CD4-positive, alpha-beta T cell treated with Interleukin-6 at 100 ng/mL for 8 hours (primary cell): ENCODE results near the gene KIF26B.
"Not testable (repeated sequence)": the region's sequence is repeated elsewhere in the genome, so short reads cannot be mapped to it uniquely, and the experiment has no call there.

Experiments used
- DNase-seq: peaks from one replicate; pipeline ENCODE4 v3.0.0-alpha.2; 2020; ENCODE audit warnings: mixed read lengths, low spot score

KIF26B gene

DNA sequence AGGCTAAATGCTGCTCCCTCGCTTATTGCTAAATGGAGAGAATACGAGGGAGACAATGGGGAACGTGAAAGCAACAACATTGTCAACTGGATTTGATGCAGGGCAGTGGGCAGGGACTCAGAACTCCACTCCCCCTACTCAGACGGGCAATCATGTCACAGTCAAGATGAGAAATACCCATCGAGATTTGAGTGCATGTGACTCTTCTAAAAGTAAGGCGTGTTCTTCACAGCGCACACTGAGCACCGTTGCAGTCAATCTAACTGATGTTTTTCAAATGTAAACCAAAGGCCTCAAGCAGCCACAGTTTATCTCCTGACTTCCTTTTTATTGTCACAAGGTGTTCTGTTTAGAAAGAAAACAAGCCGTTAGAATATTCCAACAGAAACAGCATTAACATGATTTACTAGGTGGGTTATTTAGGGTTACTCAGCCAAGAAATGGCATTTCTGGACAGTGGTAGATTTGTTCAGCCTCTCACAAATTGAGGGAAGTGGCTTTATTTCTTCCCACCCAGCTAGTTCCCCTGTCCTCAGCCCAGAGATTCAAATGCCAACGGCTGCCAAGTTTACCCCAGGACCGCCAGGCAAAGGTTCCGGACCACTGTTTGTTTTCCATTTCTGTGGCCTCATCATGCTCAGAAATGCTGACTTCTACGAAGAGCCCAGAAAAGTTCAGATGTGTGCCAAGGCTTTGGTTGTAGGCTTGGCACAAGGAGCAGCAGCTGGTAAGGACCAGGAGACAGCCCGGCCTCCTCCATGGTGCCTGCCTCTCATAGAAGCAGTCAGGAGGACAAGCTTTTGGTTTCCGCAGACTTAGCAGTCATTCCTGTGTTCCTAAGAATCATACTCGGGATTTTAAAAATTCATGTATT is 171.4 kb downstream of the KIF26B start:
- DNase-seq = no peak

DNA sequence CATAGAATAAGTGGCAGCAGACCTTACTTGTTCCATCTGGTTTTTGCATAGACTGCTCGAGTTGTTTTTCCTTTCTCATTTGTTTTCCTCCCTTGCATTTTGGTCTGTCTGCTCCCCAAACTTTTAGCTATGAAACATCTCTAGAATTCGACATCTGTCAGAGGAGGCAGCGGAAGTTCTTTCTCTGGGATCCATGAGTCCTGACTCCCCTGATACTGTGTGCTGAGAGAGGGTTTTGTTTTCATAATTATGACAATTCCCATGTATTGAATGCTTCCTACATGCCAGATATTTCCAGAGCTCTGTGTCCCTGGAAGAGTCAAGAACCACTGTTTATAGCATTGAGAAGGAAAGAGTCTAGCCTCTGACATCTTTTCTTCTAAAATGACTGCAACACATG is 172.6 kb downstream of the KIF26B start:
- DNase-seq = no peak

DNA sequence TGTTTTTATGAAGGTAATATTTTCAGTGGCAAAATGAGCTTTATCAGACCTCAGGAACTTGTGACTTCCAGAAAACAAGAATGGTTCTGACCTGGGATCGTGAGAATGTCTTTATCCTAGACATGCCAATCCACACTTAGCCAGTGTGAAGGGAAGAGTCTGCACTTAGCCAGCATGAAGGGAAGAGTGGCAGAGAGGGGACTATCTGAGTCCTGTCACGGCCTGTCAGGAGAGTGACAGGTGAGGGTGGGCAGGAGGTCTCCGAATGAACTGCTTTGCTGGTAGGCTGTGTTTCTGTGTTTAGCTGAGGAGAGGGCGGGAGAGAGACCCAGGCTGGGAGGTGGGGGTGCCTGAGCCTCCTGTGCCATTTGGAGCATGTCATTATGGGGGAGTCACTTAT is 173.1 kb downstream of the KIF26B start:
- DNase-seq = no peak

DNA sequence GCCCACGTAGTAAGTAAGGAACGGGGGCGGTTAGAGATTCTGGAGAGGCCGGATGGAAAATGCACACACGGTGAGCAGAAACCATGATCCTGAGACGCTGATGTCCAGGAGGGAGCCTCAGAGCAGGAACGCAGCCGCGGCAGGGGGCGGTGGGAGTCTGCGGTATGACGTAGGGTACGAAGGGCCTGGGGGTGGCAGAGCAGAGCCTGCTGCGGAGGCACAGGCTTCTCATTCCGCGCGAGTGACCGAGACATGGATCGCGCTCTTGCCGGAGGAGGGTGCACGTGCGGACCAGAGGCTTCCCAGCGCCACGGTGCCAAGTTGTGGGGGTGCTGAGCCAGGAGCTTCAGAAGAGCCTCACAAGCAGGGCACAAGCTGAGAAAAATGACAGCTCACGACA is 176.2 kb downstream of the KIF26B start:
- DNase-seq = no peak

DNA sequence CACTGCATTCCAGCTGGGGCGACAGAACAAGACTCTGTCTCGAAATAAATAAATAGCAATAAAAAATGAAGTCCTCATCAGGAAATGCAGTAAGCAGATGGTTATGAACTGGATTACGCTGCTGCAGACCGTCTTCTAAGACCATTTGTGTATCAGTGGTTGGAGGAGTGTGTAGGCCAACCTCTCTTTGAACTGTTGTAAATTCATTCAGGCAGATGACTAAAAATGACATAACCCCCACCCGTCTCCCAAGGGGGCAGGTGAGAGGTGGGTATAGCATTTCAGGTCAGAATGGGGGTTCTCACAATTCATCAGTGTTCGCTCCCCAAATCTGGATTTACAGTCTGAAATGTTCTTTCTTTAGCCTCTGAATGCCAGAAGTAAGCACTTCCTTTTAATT is 177.3 kb downstream of the KIF26B start:
- DNase-seq = no peak

DNA sequence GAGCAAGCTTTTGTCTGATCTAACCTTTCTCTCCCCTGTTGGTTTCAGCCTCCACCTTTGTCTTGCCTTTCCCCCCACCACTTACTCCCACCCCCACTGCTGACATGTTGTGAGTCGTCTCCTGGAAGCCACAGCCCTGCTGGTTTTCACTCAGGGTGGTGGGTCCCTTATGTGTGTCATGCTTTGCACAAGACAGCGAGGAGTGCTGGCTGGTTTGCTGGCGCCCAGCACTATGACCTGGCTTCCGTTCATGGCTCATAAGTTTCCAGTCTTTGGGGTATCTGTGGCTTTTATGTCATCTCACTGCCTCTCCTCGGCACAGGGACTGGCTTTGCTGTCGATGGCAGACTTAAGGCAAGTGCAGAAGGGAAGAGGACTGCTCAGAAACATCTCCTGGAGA is 177.7 kb downstream of the KIF26B start:
- DNase-seq = no peak

DNA sequence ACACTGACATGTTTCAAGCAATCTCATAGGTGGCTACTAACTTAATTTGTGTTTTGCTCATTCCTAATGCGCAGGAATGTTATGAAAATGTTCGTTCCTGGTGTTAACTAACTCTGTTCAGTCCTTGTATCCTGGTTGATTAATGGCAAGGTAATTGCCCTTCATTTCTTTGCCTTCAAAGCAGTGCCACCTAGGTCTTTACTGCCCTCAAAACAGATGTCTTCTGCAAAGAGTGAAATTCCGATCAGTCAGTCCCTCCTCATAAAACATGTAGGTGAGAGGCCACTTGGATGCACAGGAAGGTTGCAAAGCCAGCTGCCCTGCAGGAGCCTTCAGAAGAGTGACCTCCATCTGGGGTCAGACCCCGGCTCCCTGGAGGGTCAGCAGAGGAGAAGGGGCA is 179.4 kb downstream of the KIF26B start:
- DNase-seq = no peak

DNA sequence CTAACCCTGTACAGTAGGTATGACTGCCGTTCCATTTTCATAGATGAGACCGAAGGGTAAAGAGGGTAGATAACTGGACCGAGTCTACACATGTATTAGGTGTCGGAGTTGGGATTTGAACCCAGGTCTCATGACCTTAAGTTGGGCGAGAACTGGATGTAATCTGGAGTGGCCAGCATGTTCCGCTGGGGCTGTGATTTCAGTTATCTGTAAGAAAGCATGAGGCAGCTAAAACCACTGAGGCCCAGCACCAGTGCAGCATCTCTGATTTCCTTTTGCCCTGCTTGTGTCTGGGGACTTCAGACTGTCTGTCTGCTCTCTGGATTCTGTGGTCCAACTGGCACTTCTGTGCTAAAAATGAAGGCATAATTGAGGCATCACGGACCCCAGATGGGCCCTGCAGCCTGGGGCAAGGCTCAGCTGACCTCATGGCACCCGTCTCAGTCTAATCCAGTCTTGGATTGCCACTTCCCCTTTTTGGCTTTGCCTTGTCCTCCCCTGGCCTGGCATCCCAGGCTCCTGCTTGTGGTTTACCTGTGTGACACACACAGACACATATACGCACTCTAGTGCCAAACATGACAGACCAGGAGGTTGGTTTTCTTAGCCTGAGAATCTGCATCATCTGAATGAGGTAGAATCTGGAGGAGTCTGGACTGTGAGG is 180.2 kb downstream of the KIF26B start:
- no peak for DNase-seq

DNA sequence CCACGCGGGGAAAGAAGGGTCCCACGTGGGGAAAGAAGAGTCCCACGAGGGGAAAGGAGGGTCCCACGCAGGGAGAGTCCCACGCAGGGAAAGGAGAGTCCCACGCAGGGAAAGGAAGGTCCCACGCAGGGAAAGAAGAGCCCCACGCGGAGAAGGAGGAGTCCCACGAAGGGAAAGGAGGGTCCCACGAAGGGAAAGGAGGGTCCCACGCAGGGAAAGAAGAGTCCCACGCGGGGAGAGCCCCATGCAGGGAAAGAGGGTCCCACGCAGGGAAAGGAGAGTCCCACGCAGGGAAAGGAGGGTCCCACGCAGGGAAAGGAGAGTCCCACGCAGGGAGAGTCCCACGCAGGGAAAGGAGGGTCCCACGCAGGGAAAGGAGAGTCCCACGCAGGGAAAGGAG is 180.9 kb downstream of the KIF26B start:
- DNase-seq = not testable (repeated sequence)

DNA sequence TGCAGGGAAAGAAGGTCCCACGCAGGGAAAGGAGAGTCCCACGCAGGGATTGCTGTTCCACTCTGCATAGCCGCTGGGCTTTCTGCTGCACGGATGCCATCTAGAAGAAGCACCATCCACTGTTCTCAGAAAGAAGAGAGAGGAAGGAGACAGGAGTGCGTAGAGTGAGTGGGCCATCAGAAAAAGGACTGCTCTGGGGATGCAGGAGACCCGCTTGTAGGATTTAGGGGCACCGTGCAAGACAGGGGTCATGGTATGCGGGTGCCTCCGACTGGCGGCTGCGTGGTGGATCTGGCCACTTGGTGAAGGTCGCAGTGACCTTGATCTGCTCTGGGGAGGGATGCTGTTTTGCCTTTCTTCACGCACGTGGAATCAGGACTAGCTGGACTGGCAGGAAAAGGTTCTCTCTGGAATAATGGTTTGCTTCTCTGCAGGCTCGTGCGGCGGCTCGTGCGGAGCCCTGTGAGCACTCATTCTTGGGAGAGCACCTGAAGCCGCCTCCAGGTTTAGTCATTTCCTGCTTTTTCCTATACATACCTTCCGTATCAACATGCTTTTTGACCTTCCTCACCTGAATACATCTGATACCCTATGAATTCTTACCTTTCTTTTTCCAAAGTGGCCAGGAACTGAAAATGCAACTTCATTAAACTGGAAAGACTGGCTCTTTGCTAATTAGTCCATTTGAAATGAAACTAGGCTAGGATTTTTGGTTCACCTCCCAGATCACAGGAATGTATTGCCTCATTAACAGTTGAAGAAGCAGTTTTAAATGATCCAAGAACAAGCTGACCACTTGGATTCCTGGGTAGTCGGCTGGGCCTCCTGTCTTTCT is 181.6 kb downstream of the KIF26B start:
- no peak for DNase-seq

DNA sequence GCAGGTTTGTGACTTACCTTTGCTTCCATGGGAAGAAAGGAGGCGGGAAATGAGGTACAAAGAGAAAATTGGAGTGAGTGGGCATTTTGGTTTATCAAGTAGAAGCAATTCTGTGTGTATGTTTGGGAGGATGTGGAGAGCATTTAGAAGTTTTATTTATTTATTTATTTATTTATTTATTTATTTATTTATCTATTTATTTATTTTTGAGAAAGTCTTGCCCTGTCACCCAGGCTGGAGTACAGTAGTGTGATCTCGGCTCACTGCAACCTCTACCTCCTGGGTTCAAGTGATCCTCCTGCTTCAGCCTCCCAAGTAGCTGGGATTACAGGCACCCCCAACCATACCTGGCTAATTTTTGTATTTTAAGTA is 182.2 kb downstream of the KIF26B start:
- not testable (repeated sequence) for DNase-seq

DNA sequence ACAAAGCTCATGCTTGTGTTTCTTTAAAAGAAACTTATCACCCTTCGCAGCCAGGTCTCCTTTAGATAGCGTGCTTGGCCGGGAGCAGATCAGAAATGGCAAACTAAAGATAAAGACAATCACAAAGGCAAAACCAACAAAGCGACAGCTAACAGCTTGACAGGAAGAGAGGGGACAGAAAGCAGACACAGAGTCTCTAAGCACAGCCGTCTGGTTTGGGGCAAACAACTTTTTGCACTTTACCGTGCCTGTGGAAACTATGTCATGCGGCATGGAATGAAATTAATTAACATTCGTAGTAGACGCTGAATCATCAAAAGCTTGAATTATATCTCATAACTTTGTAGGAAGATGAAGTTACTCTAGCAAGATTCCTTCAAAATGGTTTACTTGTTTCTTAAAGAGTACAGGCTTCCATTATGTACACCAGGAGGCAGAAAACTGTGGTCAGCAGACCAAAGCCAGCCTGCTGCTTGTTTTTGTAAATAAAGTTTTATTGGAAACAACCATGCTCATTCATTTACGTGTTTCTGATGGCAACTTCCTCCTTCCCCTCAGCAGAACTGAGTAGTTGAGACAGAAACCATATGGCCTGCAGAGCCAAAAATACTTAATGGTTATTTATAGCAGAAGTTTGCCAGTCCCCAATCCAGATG is 183.2 kb downstream of the KIF26B start:
- no peak for DNase-seq

DNA sequence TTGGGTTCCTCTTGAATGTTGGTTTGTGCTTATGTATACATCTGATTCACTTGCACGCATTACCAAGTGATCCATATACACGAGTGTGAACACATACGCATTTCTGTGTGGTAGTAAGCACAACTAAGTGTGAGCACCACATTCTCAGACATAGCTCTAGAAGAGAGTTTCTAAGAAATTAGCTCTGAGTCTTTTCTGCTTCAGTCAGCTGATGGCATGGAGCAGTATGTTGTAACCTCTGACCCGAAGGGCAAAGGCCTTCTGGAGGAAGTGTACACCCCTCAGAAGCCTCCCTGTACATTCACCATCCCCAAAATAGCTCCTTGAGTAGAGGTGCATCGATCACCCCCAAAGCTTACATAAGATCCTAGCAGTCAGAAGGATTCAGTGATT is 183.7 kb downstream of the KIF26B start:
- no peak for DNase-seq

DNA sequence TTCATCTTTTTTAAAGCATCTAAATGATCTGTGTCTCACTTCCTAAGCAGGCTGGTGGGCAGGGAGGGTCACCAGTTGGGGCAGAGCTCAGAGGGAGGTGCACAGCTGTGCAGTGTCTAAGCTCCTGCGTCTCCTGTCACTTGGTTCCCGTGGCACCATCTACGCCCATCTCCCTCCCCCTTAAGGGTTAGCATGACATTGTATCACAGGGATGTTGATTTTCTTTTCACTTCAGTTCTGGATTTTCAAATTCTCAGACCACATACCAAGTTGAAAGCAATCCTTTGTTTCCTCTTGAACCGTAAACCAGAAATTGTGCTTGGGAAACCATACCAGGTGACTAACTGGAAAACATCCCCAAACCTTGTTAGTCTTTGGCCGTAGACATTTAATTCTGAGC is 187.0 kb downstream of the KIF26B start:
- DNase-seq = no peak

DNA sequence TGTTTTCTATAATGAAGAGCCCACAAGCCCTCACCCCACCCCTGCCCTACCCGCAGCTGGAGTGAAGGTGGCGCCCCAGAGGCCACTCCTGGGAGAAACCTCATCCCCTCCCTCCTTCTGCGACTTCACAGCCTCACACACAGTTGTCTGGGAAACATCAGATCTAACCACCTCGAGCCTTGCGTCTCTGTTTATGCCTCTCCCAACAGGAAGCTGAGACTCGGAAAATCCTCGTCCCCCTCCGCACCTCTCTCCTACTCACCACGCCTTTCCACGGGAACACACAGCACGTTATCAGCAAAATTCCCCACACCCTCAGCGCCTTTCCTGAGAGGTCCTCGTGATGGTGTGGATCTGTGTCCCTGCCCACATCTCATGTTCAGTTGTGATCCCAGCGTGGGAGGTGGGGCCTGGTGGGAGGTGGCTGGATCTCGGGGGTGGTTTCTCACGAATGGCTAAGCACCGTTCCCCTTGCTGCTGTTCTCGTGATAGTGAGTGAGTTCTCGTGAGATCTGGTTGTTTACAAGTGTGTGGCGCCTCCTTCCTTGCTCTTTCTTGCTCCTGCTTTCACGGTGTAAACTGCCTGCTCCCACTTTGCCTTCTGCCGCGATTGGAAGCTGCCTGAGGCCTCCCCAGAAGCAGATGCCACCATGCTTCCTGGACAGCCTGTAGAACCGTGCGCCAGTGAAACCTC is 190.6 kb downstream of the KIF26B start:
- DNase-seq = no peak

DNA sequence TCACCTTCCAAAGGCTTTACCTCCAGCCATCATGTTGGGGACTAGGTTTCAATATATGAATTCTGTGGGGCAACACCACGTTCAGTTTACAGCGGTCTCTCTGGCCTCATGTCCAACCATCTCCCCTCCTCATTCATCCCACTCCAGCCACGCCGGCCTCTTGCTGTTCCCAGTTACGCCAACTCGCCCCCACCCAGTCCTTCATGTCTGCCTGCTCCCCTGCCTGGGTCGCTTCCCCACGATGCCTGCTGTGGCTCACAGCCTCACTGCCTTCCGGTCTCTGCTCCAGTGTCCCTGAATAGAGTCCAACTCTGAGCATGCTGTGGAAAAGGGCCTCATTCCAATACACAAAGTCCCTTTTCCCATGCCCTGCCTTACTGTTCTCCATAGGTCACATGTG is 193.8 kb downstream of the KIF26B start:
- no peak for DNase-seq

DNA sequence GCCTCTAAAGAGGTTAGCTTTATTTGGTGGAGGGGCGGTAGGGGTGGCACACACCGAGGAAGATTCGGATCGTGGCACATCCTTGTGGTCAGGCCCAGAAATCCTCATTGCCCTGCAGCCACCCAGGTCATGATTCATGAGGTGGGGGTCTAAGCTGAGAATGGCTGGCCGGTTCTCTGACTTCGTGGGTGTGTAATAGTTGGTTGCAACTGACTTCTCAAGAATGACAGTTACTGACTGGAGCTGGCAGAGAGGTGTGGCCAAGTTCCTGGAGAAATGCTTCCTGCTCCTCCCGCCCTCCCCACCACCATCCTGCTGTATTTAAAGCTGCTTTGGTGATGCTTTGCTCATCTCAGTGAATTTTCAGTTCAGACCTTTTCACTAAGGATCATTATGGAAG is 198.6 kb downstream of the KIF26B start:
- no peak for DNase-seq

DNA sequence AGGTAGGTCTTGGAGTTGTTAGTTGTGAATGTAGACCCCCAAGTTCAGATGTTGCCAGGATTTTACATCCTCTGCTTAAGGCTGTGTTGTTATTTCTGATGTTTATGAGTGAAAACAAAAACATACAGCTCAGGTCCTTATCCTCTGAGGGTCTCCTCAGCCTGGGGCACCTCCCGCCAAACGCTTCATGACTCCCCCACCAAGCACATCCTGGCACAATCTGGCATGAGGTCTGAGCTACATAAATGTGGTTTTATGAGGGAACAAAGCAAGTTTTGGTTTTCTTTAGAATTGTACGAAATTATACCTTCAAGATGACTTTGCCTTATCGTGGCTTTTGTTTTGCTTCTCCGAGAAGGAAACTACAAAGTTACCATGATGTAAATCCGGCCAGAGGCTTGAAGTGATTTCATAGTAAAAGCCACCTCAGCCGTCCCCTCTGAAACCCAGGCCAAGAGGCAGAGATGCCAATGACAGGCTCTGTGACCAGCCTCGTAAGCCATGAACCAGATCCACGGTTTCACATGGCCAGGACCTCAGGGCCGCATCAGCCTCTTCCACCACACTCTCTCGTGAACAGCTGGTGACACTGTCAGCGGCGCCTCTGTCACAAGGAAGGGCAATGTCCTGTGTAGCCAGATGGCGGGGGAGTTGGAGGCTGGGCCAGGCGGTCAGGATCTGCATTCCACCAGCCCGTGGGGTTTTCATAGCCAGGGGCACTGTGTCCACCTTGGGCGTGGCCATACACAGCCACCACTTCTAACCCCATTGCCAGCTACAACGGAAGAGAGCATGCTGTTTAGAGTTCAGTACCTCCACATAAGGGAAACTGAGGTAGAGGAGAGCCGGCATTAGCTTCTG is 199.4 kb downstream of the KIF26B start:
- DNase-seq = no peak

DNA sequence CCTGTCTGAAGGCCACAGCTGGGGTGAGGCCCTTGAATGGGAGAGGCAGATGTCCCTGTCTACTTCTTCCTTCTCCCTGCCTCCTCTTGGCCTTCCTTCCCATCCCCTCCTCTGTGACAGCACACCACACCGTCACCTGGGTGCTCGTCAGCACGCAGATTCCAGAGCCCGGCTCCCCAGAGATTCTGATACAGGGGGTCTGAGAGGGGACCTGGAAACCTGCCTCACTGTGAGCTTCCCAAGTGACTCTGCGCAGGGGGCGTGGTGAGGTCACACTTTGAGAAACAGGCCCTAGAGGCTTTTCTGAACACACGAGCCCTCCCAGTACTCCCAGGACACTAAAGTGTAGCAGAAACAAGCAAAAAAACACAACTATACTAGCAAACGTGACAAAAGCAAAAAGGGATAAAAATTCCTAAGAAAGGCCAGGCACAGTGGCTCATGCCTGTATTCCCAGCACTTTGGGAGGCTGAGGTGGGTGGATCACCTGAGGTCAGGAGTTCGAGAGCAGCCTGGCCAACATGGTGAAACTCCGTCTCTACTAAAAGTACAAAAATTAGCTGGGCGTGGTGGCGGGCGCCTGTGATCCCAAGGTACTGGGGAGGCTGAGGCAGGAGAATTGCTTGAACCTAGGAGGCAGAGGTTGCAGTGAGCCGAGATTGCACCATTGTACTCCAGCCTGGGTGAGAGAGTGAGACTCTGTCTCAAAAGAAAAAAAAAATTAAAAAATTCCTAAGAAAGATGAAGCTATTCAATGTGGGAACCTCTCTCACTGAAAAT is 201.3 kb downstream of the KIF26B start:
- not testable (repeated sequence) for DNase-seq
